Glutamatergic neuron (in vitro differentiated cells): ENCODE measurements around the gene ALDOA. TPM values are rescaled to one million over a fixed set of nuclear protein-coding genes. Genes with fewer than 3 reads are reported as not detected.
A peak's percentile ranks its signal among the peaks of the same experiment; 100 is the strongest.
"Not testable (repeated sequence)": the region's sequence is repeated elsewhere in the genome, so short reads cannot be mapped to it uniquely, and the experiment has no call there.

Experiments
- DNase-seq: peaks from one replicate; pipeline ENCODE4 v3.0.0; 2022
- H3K27ac Mint-ChIP-seq: one replicate; pipeline ENCODE4 v1.8.0; 2020; ENCODE audit warnings: mild to moderate bottlenecking, mixed read lengths, inconsistent platforms; ENCODE audit not compliant: unreplicated experiment
- H3K27me3 Mint-ChIP-seq: one replicate; pipeline ENCODE4 v1.8.0; 2020; ENCODE audit warnings: mild to moderate bottlenecking, moderate library complexity, mixed read lengths, inconsistent platforms; ENCODE audit not compliant: unreplicated experiment
- H3K36me3 Mint-ChIP-seq: one replicate; pipeline ENCODE4 v1.8.0; 2020; ENCODE audit warnings: mild to moderate bottlenecking, mixed read lengths, inconsistent platforms; ENCODE audit not compliant: unreplicated experiment
- H3K4me1 Mint-ChIP-seq: one replicate; pipeline ENCODE4 v1.8.0; 2020; ENCODE audit warnings: mild to moderate bottlenecking, low read depth, mixed read lengths, inconsistent platforms; ENCODE audit not compliant: unreplicated experiment
- H3K4me3 Mint-ChIP-seq: one replicate; pipeline ENCODE4 v1.8.0; 2020; ENCODE audit warnings: mild to moderate bottlenecking, mixed read lengths, inconsistent platforms; ENCODE audit not compliant: unreplicated experiment
- H3K9me3 Mint-ChIP-seq: one replicate; pipeline ENCODE4 v1.8.0; 2020; ENCODE audit warnings: mild to moderate bottlenecking, moderate library complexity, mixed read lengths, inconsistent platforms; ENCODE audit not compliant: unreplicated experiment
- total RNA-seq: library from RNA; stranded (reverse); fragmentation: NEBNext Ultra II Directional; extraction: Animal tissue kit (Norgen Biotek cat#: 25700); gene quantifications from one replicate; pipeline ENCODE4 v1.2.1, GENCODE V29; 2021; ENCODE audit not compliant: unreplicated experiment
- TF ChIP-seq, protein P1 (sequence below): fragments of 200-600 bp; sonication (generic); IDR thresholded peaks from one replicate; pipeline ENCODE4 v1.5.0; 2021; ENCODE audit not compliant: partially characterized antibody, unreplicated experiment

The ALDOA gene
- total RNA-seq, 1 donor from 2014 or later: 437 TPM

DNA sequence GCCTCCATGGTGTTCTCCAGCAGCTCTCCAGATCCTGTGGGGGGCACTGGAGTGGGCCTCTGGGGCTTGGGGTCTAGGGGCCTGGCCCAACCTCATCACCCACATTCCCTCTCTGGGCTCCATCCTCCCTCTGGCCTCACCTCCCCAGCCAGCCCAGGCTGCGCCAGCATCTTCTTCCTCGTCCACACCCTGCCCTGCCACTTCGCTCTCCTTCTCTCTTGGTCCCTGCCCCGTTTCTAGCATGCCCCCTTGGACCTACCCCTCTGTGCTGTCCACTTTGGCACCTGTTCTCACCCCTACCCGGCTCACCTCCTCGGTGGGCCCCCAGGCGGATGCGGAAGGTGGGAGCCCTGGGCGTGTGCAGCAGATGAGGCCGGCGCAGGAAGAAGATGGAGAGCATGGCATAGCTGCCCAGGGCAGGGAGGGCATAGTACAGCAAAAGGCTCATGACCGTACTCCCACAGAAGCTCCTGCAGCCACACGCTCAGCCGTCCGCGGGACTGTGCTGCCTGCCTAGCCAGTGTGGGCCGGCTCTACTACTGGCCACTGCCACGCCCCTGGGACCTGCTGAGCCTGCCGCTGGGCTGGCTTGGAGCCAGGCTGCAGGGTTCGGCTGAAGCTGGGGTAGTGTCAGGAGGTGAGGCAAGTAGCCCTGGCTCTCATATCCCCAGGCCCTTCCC, 47.6 kb downstream of the ALDOA start, which contains the start of gene GDPD3:
Gene GDPD3, minus strand, starts transcription at position 507 of the 680 bp plus-strand sequence. Its CDS starts 59 bp downstream, at position 448.
- TF ChIP-seq, protein P1, sequence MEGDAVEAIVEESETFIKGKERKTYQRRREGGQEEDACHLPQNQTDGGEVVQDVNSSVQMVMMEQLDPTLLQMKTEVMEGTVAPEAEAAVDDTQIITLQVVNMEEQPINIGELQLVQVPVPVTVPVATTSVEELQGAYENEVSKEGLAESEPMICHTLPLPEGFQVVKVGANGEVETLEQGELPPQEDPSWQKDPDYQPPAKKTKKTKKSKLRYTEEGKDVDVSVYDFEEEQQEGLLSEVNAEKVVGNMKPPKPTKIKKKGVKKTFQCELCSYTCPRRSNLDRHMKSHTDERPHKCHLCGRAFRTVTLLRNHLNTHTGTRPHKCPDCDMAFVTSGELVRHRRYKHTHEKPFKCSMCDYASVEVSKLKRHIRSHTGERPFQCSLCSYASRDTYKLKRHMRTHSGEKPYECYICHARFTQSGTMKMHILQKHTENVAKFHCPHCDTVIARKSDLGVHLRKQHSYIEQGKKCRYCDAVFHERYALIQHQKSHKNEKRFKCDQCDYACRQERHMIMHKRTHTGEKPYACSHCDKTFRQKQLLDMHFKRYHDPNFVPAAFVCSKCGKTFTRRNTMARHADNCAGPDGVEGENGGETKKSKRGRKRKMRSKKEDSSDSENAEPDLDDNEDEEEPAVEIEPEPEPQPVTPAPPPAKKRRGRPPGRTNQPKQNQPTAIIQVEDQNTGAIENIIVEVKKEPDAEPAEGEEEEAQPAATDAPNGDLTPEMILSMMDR: peak; percentile 20
- H3K4me1 Mint-ChIP-seq: peaks cover 3% of the 10 kb centered on the region
- peak within 1 kb of the TSS; percentile 30 for H3K4me3 Mint-ChIP-seq
- DNase-seq: no peak
- peaks cover 6% of the 10 kb centered on the region for H3K9me3 Mint-ChIP-seq
- H3K27ac Mint-ChIP-seq: no peak within 1 kb of the TSS
- no peaks in the 10 kb centered on the region for H3K36me3 Mint-ChIP-seq
- peaks cover 3% of the 10 kb centered on the region for H3K27me3 Mint-ChIP-seq

DNA sequence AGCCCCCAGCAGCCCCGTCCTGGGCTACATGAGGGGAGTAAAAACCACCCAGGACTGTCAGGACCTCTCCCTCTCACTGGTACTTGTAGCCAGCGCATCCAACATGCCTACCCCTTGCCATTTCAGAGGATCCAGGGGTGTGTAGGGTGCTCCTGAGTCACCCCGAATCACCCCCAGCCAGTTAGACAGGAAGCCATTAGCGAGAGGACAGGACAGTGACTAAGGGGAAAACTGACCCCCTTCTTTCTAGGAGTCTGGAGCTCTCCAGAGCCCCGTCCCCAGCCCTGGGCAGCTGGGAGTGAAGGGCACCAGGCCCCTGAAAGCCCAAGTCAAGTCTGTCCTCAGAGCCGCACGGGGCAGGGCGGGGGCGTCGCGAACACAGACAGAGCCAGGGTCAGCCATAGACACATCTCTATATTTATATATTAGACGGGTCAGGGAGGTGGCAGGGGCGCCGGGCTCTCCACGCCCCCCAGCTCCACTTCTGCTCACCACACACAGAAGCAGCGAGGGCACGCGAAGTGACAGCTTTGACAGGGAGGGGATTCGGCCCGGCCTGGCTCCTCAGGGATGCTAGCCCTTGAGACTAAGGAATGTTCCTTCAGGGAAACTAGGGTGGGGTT, 48.3 kb downstream of the ALDOA start:
- no peak overlapping the region for H3K4me3 Mint-ChIP-seq
- TF ChIP-seq, protein P1: no peak
- H3K4me1 Mint-ChIP-seq: peaks cover 3% of the 10 kb centered on the region
- peaks cover 6% of the 10 kb centered on the region for H3K9me3 Mint-ChIP-seq
- H3K36me3 Mint-ChIP-seq: no peaks in the 10 kb centered on the region
- no peak for DNase-seq
- peaks cover 3% of the 10 kb centered on the region for H3K27me3 Mint-ChIP-seq
- H3K27ac Mint-ChIP-seq: no peak overlapping the region

- TF ChIP-seq, protein P1: no peak
- Mint-ChIP-seq H3K27me3 (peaks cover 3% of the 10 kb centered on the region), H3K36me3 (no peaks in the 10 kb centered on the region), H3K4me3 (no peak overlapping the region), H3K4me1 (peaks cover 3% of the 10 kb centered on the region), H3K9me3 (peaks cover 6% of the 10 kb centered on the region), H3K27ac (no peak overlapping the region)
- no peak for DNase-seq
These were observed 48.9 kb downstream of the ALDOA start for GRCh38 chr16:30114411-30114810.

DNA sequence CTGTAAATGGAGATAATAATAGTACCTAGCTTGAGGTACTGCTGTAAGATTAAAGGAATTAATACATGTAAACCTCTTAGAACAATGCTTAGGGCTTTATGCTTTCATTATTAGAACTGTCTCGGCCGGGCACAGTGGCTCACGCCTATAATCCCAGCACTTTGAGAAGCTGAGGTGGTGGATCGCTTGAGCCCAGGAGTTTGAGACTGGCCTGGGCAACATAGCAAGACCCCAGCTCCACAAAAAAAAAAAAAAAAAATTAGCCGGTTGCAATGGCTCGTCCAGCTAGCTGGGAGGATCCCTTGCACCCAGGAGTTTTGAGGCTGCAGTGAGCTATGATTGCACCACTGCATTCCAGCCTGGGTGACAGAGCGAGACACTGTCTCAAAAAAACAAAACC, 49.3 kb downstream of the ALDOA start:
- not testable (repeated sequence) for DNase-seq, H3K36me3 Mint-ChIP-seq, H3K4me3 Mint-ChIP-seq, H3K27ac Mint-ChIP-seq, H3K9me3 Mint-ChIP-seq, H3K27me3 Mint-ChIP-seq, H3K4me1 Mint-ChIP-seq

- DNase-seq: no peak
- Mint-ChIP-seq H3K4me3 (no peak overlapping the region), H3K27me3 (peaks cover 3% of the 10 kb centered on the region), H3K27ac (no peak overlapping the region), H3K9me3 (peaks cover 8% of the 10 kb centered on the region), H3K36me3 (no peaks in the 10 kb centered on the region), H3K4me1 (peaks cover 3% of the 10 kb centered on the region)
- TF ChIP-seq, protein P1: no peak
These were observed 49.7 kb downstream of the ALDOA start for GRCh38 chr16:30115238-30115637.
